SU-DHL-6 (cell line): ENCODE results near the gene STIM2.

Experiments
- H2AFZ ChIP-seq: fragments of 200-600 bp; sonication (generic); 2 replicates; pipeline ENCODE4 v1.6.1; 2014; ENCODE audit warnings: low read depth, mild to moderate bottlenecking, moderate library complexity, mixed read lengths, antibody characterized with exemption, low read length; ENCODE audit not compliant: severe bottlenecking
- H3F3A ChIP-seq: fragments of 200-600 bp; shearing (Covaris generic); 2 replicates; pipeline ENCODE4 v1.6.0; 2016; ENCODE audit warnings: antibody characterized with exemption, mild to moderate bottlenecking; ENCODE audit not compliant: insufficient read depth
- H3K27ac ChIP-seq: fragments of 200-600 bp; sonication (generic); 2 replicates; pipeline ENCODE4 v1.5.1; 2016; ENCODE audit warnings: low read depth, mild to moderate bottlenecking, low read length, moderate library complexity, mixed read lengths
- H3K27me3 ChIP-seq: fragments of 200-600 bp; sonication (generic), shearing (Covaris generic); 2 replicates; pipeline ENCODE4 v1.6.0; 2014; ENCODE audit warnings: mild to moderate bottlenecking, low read length
- H3K36me3 ChIP-seq: fragments of 200-600 bp; sonication (generic); 2 replicates; pipeline ENCODE4 v1.6.1; 2014; ENCODE audit warnings: mild to moderate bottlenecking, low read length, mixed read lengths
- H3K4me2 ChIP-seq: fragments of 300-600, 200-600 bp; shearing (Covaris generic), sonication (generic); 2 replicates; pipeline ENCODE4 v1.6.0; 2014; ENCODE audit warnings: low read length, low read depth, mild to moderate bottlenecking; ENCODE audit not compliant: poor library complexity, severe bottlenecking
- H3K4me3 ChIP-seq: fragments of 200-600 bp; sonication (generic); 2 replicates; pipeline ENCODE4 v1.5.1; 2014; ENCODE audit warnings: antibody characterized with exemption, low read length, mild to moderate bottlenecking, mixed read lengths; ENCODE audit not compliant: insufficient read depth, poor library complexity, severe bottlenecking
- H3K79me2 ChIP-seq: fragments of 200-600 bp; sonication (generic); 2 replicates; pipeline ENCODE4 v1.6.1; 2014; ENCODE audit warnings: mild to moderate bottlenecking, low read length, moderate library complexity; ENCODE audit not compliant: insufficient read depth
- H3K9ac ChIP-seq: fragments of 200-600 bp; sonication (generic); 2 replicates; pipeline ENCODE4 v1.7.0; 2014; ENCODE audit warnings: mild to moderate bottlenecking, low read length
- H3K9me2 ChIP-seq: fragments of 200-600 bp; sonication (generic); replicated peaks from 2 replicates; pipeline ENCODE4 v1.6.1; 2014; ENCODE audit warnings: low read length; ENCODE audit not compliant: insufficient read depth
- H3K9me3 ChIP-seq: fragments of 200-600 bp; sonication (generic); 2 replicates; pipeline ENCODE4 v1.6.1; 2014; ENCODE audit warnings: low read length, mixed read lengths; ENCODE audit not compliant: insufficient read depth
- H4K20me1 ChIP-seq: fragments of 200-600 bp; sonication (generic); 2 replicates; pipeline ENCODE4 v1.6.1; 2014; ENCODE audit warnings: low read depth, mild to moderate bottlenecking, antibody characterized with exemption, low read length, moderate library complexity, mixed read lengths
- CTCF ChIP-seq: fragments of 200-600 bp; sonication (generic); IDR thresholded peaks from one replicate; pipeline ENCODE4 v1.5.1; 2017; ENCODE audit warnings: antibody characterized with exemption, mild to moderate bottlenecking, low read length, moderate library complexity; ENCODE audit not compliant: insufficient read depth, poor library complexity, severe bottlenecking
- EZH2phosphoT487 ChIP-seq: fragments of 200-600 bp; sonication (generic), shearing (Covaris generic); conservative IDR thresholded peaks from 2 replicates; pipeline ENCODE4 v1.6.1; 2018; ENCODE audit warnings: mild to moderate bottlenecking, antibody characterized with exemption, low read length, moderate library complexity, mixed read lengths

Gene STIM2

GRCh38 chr4:26857278-26858034 lies 3.2 kb upstream of the STIM2 start:
- TF ChIP-seq CTCF (no peak), EZH2phosphoT487 (no peak)
- H3F3A ChIP-seq: peaks cover 49% of the 10 kb centered on the region
- no peaks in the 10 kb centered on the region for H3K27me3 ChIP-seq
- peak overlapping the region; percentile 83 for H3K4me3 ChIP-seq
- peaks cover 36% of the 10 kb centered on the region for H3K79me2 ChIP-seq
- peak overlapping the region; percentile 98 for H3K4me2 ChIP-seq
- H4K20me1 ChIP-seq: peaks cover 6% of the 10 kb centered on the region
- no peaks in the 10 kb centered on the region for H3K9me3 ChIP-seq
- peak overlapping the region; percentile 94 for H3K27ac ChIP-seq
- H3K9ac ChIP-seq: peak overlapping the region; percentile 82
- H2AFZ ChIP-seq: peak overlapping the region; percentile 21
- H3K9me2 ChIP-seq: no peaks in the 10 kb centered on the region
- H3K36me3 ChIP-seq: no peaks in the 10 kb centered on the region

GRCh38 chr4:26858035-26858918 lies 2.4 kb upstream of the STIM2 start:
- Histone ChIP-seq H3K4me2 (peak overlapping the region; percentile 98), H3K9me3 (no peaks in the 10 kb centered on the region), H3K9ac (peak overlapping the region; percentile 82), H3K36me3 (no peaks in the 10 kb centered on the region), H3K79me2 (peaks cover 44% of the 10 kb centered on the region), H3F3A (peaks cover 49% of the 10 kb centered on the region), H3K27ac (peak overlapping the region; percentile 94), H4K20me1 (peaks cover 14% of the 10 kb centered on the region), H2AFZ (no peak overlapping the region), H3K9me2 (no peaks in the 10 kb centered on the region), H3K27me3 (no peaks in the 10 kb centered on the region), H3K4me3 (peak overlapping the region; percentile 83)
- TF ChIP-seq EZH2phosphoT487 (no peak), CTCF (no peak)

- Histone ChIP-seq H3K36me3 (no peaks in the 10 kb centered on the region), H3K4me2 (peak overlapping the region; percentile 98), H3K9ac (peak overlapping the region; percentile 82), H3K9me2 (no peaks in the 10 kb centered on the region), H3K27ac (peak overlapping the region; percentile 94), H3K27me3 (no peaks in the 10 kb centered on the region), H3F3A (peaks cover 49% of the 10 kb centered on the region), H3K79me2 (peaks cover 51% of the 10 kb centered on the region), H3K4me3 (peak overlapping the region; percentile 83), H2AFZ (no peak overlapping the region), H3K9me3 (no peaks in the 10 kb centered on the region), H4K20me1 (peaks cover 21% of the 10 kb centered on the region)
- TF ChIP-seq EZH2phosphoT487 (no peak), CTCF (no peak)
Measured at GRCh38 chr4:26858947-26859401, 1.7 kb upstream of the STIM2 start.
